ENCODE measurements around the gene INPP5F.
A peak's percentile ranks its signal among the peaks of the same experiment; 100 is the strongest.

The INPP5F gene

GRCh38 chr10:119872860-119873681, 147.2 kb downstream of the INPP5F start:
- DNase-seq (ENCODE audit: low read depth) = peak; percentile 85
- H3K4me3 ChIP-seq (replicated peaks; ENCODE audit: low read depth, low read length) = peak overlapping the region; percentile 68
- TF ChIP-seq CTCF (IDR thresholded peaks at IDR 0.05; ENCODE audit: low read length, missing control alignments) = no peak

- TF ChIP-seq CTCF (IDR thresholded peaks at IDR 0.05; ENCODE audit: low read length, missing control alignments) = no peak
- H3K4me3 ChIP-seq (replicated peaks; ENCODE audit: low read depth, low read length) = no peak overlapping the region
- no peak for DNase-seq (ENCODE audit: low read depth)
Measured at GRCh38 chr10:119878524-119878923, 152.7 kb downstream of the INPP5F start.

Measured in fibroblast of pulmonary artery (primary cell).